Panc1 (cell line): ENCODE measurements around the gene HPS6. TPM values are rescaled to one million over a fixed set of nuclear protein-coding genes. Genes with fewer than 3 reads are reported as not detected.

Source experiments
- ATAC-seq: fragments of 200-7000 bp; cut with Tn5 transposase; 2 replicates; pipeline ENCODE4 v1.9.1; 2020; ENCODE audit warnings: mild to moderate bottlenecking, moderate library complexity
- BruUV-seq: library from RNA; stranded (reverse); fragments of 400-500 nt; replicated peaks from 2 replicates; lab custom pipeline; 2021; lab: Mats Ljungman, UMichigan
- CTCF ChIA-PET: fragments of 300-600 bp; sonication (Branson Sonifier 250); formaldehyde crosslinking; loops from one replicate; lab custom pipeline; 2022; ENCODE audit warnings: antibody characterized with exemption; lab: Charles Lee
- POLR2A ChIA-PET: fragments of 300-600 bp; sonication (Branson Sonifier 250); formaldehyde crosslinking; loops from one replicate; lab custom pipeline; 2022; ENCODE audit warnings: antibody characterized with exemption; lab: Charles Lee
- DNase-seq: peaks from one replicate; pipeline ENCODE4 v3.0.0-alpha.2; 2010; ENCODE audit warnings: low read depth, low spot score
- H3K27ac ChIP-seq: 2 replicates; pipeline ENCODE4 v1.5.1; 2011; ENCODE audit warnings: mild to moderate bottlenecking, low read length, inconsistent platforms
- H3K27me3 ChIP-seq: fragments of 200-500 bp; sonication (Bioruptor generic); 2 replicates; pipeline ENCODE4 v1.6.0; 2014; ENCODE audit warnings: low read length, inconsistent platforms; ENCODE audit not compliant: control insufficient read depth, insufficient read depth
- H3K36me3 ChIP-seq: fragments of 200-500 bp; sonication (Bioruptor generic); 2 replicates; pipeline ENCODE4 v1.5.1; 2014; ENCODE audit warnings: inconsistent platforms, mild to moderate bottlenecking, low read length, moderate library complexity; ENCODE audit not compliant: control insufficient read depth, insufficient read depth
- H3K4me1 ChIP-seq: 2 replicates; pipeline ENCODE4 v1.5.1; 2011; ENCODE audit warnings: inconsistent platforms, mild to moderate bottlenecking, low read length, moderate library complexity; ENCODE audit not compliant: control insufficient read depth, insufficient read depth
- H3K4me3 ChIP-seq, 2 experiments: 2 replicates each; pipeline ENCODE4 v1.5.1; 2011 to 2012; ENCODE audit warnings: low read depth in 2 of 2, low read length in 2 of 2, mild to moderate bottlenecking in 2 of 2, inconsistent platforms in 1 of 2, moderate library complexity in 1 of 2
- H3K9me3 ChIP-seq: fragments of 200-500 bp; sonication (Bioruptor generic); 2 replicates; pipeline ENCODE4 v1.5.1; 2014; ENCODE audit warnings: low read depth, mild to moderate bottlenecking, inconsistent platforms, low read length, moderate library complexity; ENCODE audit not compliant: control insufficient read depth, insufficient read depth
- POLR2AphosphoS5 ChIP-seq: IDR thresholded peaks from 2 replicates; pipeline ENCODE4 v1.6.1; 2012; ENCODE audit warnings: mild to moderate bottlenecking, low read depth, low read length, moderate library complexity
- SIN3A ChIP-seq: IDR thresholded peaks from 2 replicates; pipeline ENCODE4 v1.6.1; 2012; ENCODE audit warnings: low read depth, mild to moderate bottlenecking, low read length, moderate library complexity, borderline replicate concordance; ENCODE audit not compliant: insufficient read depth
- TCF7L2 ChIP-seq: IDR thresholded peaks from 2 replicates; pipeline ENCODE4 v1.6.1; 2011; ENCODE audit warnings: mild to moderate bottlenecking, low read depth, low read length, inconsistent platforms
- in situ Hi-C: cut with HindIII; loops from 2 replicates; pipeline ENCODE4 v1.10.0; 2016; ENCODE audit warnings: low sequenced_read_pairs, low pct_unique_long_range_greater_than_20kb
- intact Hi-C: fragments of 100-400 bp; cut with micrococcal nuclease; formaldehyde crosslinking; loops from one replicate; pipeline ENCODE4 v1.10.0; 2022; ENCODE audit not compliant: unreplicated experiment
- total RNA-seq: library from RNA; stranded (reverse); gene quantifications from one replicate; pipeline ENCODE4 v1.2.1, GENCODE V29; 2021; ENCODE audit not compliant: unreplicated experiment
- TF ChIP-seq, protein P1 (sequence below), 2 experiments: IDR thresholded peaks; 2 replicates each; pipeline ENCODE4 v1.6.1; 2011 to 2012; ENCODE audit warnings: low read depth in 2 of 2, control low read depth in 1 of 2, low read length in 1 of 2, mild to moderate bottlenecking in 1 of 2, moderate library complexity in 1 of 2; ENCODE audit not compliant: insufficient read depth in 1 of 2
- TF ChIP-seq, protein P2 (sequence below): fragments of 450-650 bp; IDR thresholded peaks from 2 replicates; pipeline ENCODE4 v1.5.1; 2017; ENCODE audit warnings: mild to moderate bottlenecking

Gene HPS6
- total RNA-seq, 1 experiment from 2014 or later: 34.5 TPM

DNA sequence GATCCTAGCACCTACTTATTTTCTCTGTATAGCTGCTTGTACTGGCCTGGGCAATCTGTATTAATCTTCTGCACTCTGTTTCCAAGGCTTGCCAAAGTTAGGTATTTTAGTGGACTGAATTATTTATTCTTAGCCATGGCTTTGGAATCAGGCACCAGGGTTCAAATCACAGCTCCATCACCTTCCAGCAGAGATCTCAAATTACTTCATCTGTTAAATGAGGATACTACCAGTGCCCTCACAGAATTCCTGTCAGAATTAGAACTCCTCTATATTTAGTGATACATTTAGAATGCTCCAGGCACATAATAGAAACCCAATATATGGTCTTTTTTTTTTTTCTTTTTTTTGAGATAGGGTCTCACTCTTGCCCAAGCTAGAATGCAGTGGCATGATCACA is 26.7 kb upstream of the HPS6 start:
- in situ Hi-C loops (no loop called here), intact Hi-C loops (no loop called here)
- no peak for ATAC-seq
- BruUV-seq: TSS peak; percentile 15
- Histone ChIP-seq H3K4me3 (no peak overlapping the region), H3K9me3 (no peaks in the 10 kb centered on the region), H3K27me3 (no peaks in the 10 kb centered on the region), H3K27ac (no peak overlapping the region), H3K36me3 (no peaks in the 10 kb centered on the region), H3K4me1 (no peaks in the 10 kb centered on the region)
- ChIA-PET CTCF (no interaction called here), POLR2A (no interaction called here)
- DNase-seq: no peak
- TF ChIP-seq, protein P1, sequence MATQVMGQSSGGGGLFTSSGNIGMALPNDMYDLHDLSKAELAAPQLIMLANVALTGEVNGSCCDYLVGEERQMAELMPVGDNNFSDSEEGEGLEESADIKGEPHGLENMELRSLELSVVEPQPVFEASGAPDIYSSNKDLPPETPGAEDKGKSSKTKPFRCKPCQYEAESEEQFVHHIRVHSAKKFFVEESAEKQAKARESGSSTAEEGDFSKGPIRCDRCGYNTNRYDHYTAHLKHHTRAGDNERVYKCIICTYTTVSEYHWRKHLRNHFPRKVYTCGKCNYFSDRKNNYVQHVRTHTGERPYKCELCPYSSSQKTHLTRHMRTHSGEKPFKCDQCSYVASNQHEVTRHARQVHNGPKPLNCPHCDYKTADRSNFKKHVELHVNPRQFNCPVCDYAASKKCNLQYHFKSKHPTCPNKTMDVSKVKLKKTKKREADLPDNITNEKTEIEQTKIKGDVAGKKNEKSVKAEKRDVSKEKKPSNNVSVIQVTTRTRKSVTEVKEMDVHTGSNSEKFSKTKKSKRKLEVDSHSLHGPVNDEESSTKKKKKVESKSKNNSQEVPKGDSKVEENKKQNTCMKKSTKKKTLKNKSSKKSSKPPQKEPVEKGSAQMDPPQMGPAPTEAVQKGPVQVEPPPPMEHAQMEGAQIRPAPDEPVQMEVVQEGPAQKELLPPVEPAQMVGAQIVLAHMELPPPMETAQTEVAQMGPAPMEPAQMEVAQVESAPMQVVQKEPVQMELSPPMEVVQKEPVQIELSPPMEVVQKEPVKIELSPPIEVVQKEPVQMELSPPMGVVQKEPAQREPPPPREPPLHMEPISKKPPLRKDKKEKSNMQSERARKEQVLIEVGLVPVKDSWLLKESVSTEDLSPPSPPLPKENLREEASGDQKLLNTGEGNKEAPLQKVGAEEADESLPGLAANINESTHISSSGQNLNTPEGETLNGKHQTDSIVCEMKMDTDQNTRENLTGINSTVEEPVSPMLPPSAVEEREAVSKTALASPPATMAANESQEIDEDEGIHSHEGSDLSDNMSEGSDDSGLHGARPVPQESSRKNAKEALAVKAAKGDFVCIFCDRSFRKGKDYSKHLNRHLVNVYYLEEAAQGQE (IDR thresholded peaks at IDR 0.05; ENCODE audit: insufficient read depth in 1 of 2, low read depth in 2 of 2, low read length in 1 of 2): no peak
- TF ChIP-seq TCF7L2 (no peak), POLR2AphosphoS5 (no peak), SIN3A (no peak)
- TF ChIP-seq, protein P2, sequence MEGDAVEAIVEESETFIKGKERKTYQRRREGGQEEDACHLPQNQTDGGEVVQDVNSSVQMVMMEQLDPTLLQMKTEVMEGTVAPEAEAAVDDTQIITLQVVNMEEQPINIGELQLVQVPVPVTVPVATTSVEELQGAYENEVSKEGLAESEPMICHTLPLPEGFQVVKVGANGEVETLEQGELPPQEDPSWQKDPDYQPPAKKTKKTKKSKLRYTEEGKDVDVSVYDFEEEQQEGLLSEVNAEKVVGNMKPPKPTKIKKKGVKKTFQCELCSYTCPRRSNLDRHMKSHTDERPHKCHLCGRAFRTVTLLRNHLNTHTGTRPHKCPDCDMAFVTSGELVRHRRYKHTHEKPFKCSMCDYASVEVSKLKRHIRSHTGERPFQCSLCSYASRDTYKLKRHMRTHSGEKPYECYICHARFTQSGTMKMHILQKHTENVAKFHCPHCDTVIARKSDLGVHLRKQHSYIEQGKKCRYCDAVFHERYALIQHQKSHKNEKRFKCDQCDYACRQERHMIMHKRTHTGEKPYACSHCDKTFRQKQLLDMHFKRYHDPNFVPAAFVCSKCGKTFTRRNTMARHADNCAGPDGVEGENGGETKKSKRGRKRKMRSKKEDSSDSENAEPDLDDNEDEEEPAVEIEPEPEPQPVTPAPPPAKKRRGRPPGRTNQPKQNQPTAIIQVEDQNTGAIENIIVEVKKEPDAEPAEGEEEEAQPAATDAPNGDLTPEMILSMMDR: no peak

DNA sequence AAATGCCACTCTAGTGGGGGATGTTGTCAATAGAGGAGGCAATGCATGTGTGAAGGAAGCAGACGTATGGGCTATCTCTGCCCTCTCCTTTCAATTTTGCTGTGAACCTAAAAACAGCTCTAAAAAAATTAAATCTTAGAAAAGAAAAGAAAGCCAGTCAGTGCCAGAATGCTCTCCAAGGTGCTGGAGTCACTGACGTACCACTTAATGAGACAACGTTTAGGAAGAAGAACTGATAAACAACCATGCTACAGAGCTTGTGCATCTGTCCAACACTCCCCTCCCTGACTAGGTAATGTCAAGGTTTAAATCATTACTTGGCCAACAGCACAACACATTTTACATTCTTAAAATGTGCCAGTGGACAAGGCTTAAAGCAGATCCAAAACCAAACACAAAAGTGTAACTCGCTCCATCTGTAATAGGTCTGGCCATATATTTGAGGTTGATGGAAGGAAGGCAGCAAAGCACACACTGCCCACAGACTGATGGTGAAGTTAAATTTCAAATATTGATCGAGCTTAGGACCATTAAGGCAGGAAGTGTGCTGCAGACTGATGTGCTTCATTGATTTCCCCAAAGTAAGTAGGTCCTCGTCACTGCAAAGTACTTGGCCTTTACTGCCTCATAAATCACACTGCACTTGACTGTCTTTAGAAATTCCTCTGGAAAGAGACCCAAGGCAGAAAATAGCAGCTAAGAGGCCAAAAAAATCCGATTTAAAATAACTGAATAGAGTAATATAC is 24.7 kb upstream of the HPS6 start:
- ATAC-seq (no peak), DNase-seq (no peak)
- ChIA-PET CTCF (no interaction called here), POLR2A (interaction anchor here (0.6 kb wide), 1 partner anchor 186 kb away, joined by 4 read pairs; no protein-coding TSS in a partner anchor)
- H3K27ac ChIP-seq: no peak overlapping the region
- no peaks in the 10 kb centered on the region for H3K4me1 ChIP-seq
- no peaks in the 10 kb centered on the region for H3K9me3 ChIP-seq
- intact Hi-C loops: no loop called here
- no peaks in the 10 kb centered on the region for H3K27me3 ChIP-seq
- H3K36me3 ChIP-seq: no peaks in the 10 kb centered on the region
- in situ Hi-C loops: no loop called here
- TF ChIP-seq, protein P2: no peak
- TF ChIP-seq, protein P1 (IDR thresholded peaks at IDR 0.05; ENCODE audit: insufficient read depth in 1 of 2, low read depth in 2 of 2, low read length in 1 of 2): peak; percentile 70 to 85; a peak in 3 of 4 replicates
- TF ChIP-seq SIN3A: no peak
- no peak overlapping the region for H3K4me3 ChIP-seq
- no TSS peak for BruUV-seq
